ENCODE results near the gene ZNF780A.

ZNF780A gene

GRCh38 chr19:40088299-40089047 lies 2.3 kb downstream of the ZNF780A start:
- H3K79me2 ChIP-seq (ENCODE audit: insufficient read depth, low read length) = peaks cover 41% of the 10 kb centered on the region
- H3K4me3 ChIP-seq (ENCODE audit: insufficient read depth, low read length, poor library complexity, severe bottlenecking) = no peak overlapping the region
- H4K20me1 ChIP-seq (ENCODE audit: low read depth, low read length) = no peaks in the 10 kb centered on the region
- no peak overlapping the region for H3K27ac ChIP-seq (ENCODE audit: low read depth, low read length)
- H3K9ac ChIP-seq (ENCODE audit: low read length) = no peak overlapping the region
- H3F3A ChIP-seq (ENCODE audit: insufficient read depth) = 0 out of 2 replicates have a peak, but pooled peaks cover 4% of the 10 kb centered on the region
- H3K36me3 ChIP-seq (ENCODE audit: low read length) = peaks cover 14% of the 10 kb centered on the region; the same call in 1 of the 2 replicates
- H3K9me3 ChIP-seq (ENCODE audit: insufficient read depth, low read length) = no peaks in the 10 kb centered on the region
- no peak overlapping the region for H2AFZ ChIP-seq (ENCODE audit: low read depth, low read length, severe bottlenecking)
- TF ChIP-seq, protein P1, sequence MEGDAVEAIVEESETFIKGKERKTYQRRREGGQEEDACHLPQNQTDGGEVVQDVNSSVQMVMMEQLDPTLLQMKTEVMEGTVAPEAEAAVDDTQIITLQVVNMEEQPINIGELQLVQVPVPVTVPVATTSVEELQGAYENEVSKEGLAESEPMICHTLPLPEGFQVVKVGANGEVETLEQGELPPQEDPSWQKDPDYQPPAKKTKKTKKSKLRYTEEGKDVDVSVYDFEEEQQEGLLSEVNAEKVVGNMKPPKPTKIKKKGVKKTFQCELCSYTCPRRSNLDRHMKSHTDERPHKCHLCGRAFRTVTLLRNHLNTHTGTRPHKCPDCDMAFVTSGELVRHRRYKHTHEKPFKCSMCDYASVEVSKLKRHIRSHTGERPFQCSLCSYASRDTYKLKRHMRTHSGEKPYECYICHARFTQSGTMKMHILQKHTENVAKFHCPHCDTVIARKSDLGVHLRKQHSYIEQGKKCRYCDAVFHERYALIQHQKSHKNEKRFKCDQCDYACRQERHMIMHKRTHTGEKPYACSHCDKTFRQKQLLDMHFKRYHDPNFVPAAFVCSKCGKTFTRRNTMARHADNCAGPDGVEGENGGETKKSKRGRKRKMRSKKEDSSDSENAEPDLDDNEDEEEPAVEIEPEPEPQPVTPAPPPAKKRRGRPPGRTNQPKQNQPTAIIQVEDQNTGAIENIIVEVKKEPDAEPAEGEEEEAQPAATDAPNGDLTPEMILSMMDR (IDR thresholded peaks at IDR 0.05; ENCODE audit: insufficient read depth, low read length, poor library complexity, severe bottlenecking) = no peak
- TF ChIP-seq EZH2phosphoT487 (conservative IDR thresholded peaks at IDR 0.05; ENCODE audit: low read length) = no peak
- H3K9me2 ChIP-seq (replicated peaks; ENCODE audit: insufficient read depth, low read length) = no peaks in the 10 kb centered on the region
- H3K27me3 ChIP-seq (ENCODE audit: low read length) = no peaks in the 10 kb centered on the region
- peak overlapping the region; percentile 74 for H3K4me2 ChIP-seq (ENCODE audit: low read depth, low read length, poor library complexity, severe bottlenecking)

DNA sequence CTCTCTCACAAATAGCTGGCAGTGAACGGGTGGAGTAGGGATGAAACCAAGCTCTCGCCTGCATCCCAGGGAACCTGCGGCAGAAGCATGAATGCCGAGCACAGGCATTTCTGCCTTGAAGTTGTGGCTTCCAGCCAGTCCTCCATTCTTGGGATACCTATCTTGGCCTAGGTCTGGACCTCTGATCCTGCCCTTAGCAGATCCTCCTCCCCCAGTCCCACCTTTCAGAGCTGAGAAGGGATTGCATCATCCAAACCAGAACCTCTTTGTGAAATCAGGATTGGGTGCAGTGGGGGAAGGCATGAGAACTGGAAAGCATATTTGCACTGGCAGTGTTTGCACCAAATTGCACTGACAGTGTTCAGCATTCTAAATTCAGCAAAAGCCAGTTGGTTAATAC lies 5.8 kb downstream of the ZNF780A start:
- H3K79me2 ChIP-seq (ENCODE audit: insufficient read depth, low read length) = peaks cover 37% of the 10 kb centered on the region
- no peak overlapping the region for H3K4me3 ChIP-seq (ENCODE audit: insufficient read depth, low read length, poor library complexity, severe bottlenecking)
- H3K9me2 ChIP-seq (replicated peaks; ENCODE audit: insufficient read depth, low read length) = no peaks in the 10 kb centered on the region
- H4K20me1 ChIP-seq (ENCODE audit: low read depth, low read length) = no peaks in the 10 kb centered on the region
- H3K4me2 ChIP-seq (ENCODE audit: low read depth, low read length, poor library complexity, severe bottlenecking) = no peak overlapping the region
- H2AFZ ChIP-seq (ENCODE audit: low read depth, low read length, severe bottlenecking) = no peak overlapping the region
- TF ChIP-seq, protein P1 (IDR thresholded peaks at IDR 0.05; ENCODE audit: insufficient read depth, low read length, poor library complexity, severe bottlenecking) = no peak
- TF ChIP-seq EZH2phosphoT487 (conservative IDR thresholded peaks at IDR 0.05; ENCODE audit: low read length) = no peak
- peaks cover 27% of the 10 kb centered on the region for H3K36me3 ChIP-seq (ENCODE audit: low read length)
- H3F3A ChIP-seq (ENCODE audit: insufficient read depth) = no peaks in the 10 kb centered on the region
- no peaks in the 10 kb centered on the region for H3K27me3 ChIP-seq (ENCODE audit: low read length)
- no peak overlapping the region for H3K27ac ChIP-seq (ENCODE audit: low read depth, low read length)
- H3K9me3 ChIP-seq (ENCODE audit: insufficient read depth, low read length) = no peaks in the 10 kb centered on the region
- no peak overlapping the region for H3K9ac ChIP-seq (ENCODE audit: low read length)

- Histone ChIP-seq H3K9me2 (replicated peaks; ENCODE audit: insufficient read depth, low read length) (no peaks in the 10 kb centered on the region), H3K4me2 (ENCODE audit: low read depth, low read length, poor library complexity, severe bottlenecking) (no peak overlapping the region), H3K36me3 (ENCODE audit: low read length) (peaks cover 51% of the 10 kb centered on the region), H3K9ac (ENCODE audit: low read length) (no peak overlapping the region), H3F3A (ENCODE audit: insufficient read depth) (no peaks in the 10 kb centered on the region), H3K4me3 (ENCODE audit: insufficient read depth, low read length, poor library complexity, severe bottlenecking) (no peak overlapping the region), H3K27ac (ENCODE audit: low read depth, low read length) (no peak overlapping the region), H3K9me3 (ENCODE audit: insufficient read depth, low read length) (peaks cover 11% of the 10 kb centered on the region; the same call in 1 of the 2 replicates), H3K79me2 (ENCODE audit: insufficient read depth, low read length) (peaks cover 5% of the 10 kb centered on the region; the same call in 1 of the 2 replicates), H4K20me1 (ENCODE audit: low read depth, low read length) (no peaks in the 10 kb centered on the region), H2AFZ (ENCODE audit: low read depth, low read length, severe bottlenecking) (no peak overlapping the region), H3K27me3 (ENCODE audit: low read length) (no peaks in the 10 kb centered on the region)
- TF ChIP-seq, protein P1 (IDR thresholded peaks at IDR 0.05; ENCODE audit: insufficient read depth, low read length, poor library complexity, severe bottlenecking) = no peak
- TF ChIP-seq EZH2phosphoT487 (conservative IDR thresholded peaks at IDR 0.05; ENCODE audit: low read length) = no peak
Measured at GRCh38 chr19:40081411-40081810, 9.3 kb downstream of the ZNF780A start.

Measured in SU-DHL-6 (cell line).